HCT116 (cell line): Measurements from ENCODE around the gene CPLANE2. TPM values are rescaled to one million over a fixed set of nuclear protein-coding genes. Genes with fewer than 3 reads are reported as not detected.

Experiments
- ATAC-seq: fragments of 200-7000 bp; cut with Tn5 transposase; 2 replicates; pipeline ENCODE4 v1.9.1; 2020; ENCODE audit warnings: mild to moderate bottlenecking, moderate library complexity
- BruUV-seq: library from RNA; stranded (reverse); fragments of 400-500 nt; replicated peaks from 2 replicates; lab custom pipeline; 2021; lab: Mats Ljungman, UMichigan
- CTCF ChIA-PET: fragments of 300-600 bp; sonication (Branson Sonifier 250); formaldehyde crosslinking; loops from one replicate; lab custom pipeline; 2021; ENCODE audit warnings: antibody characterized with exemption; lab: Charles Lee
- POLR2A ChIA-PET: fragments of 300-600, 350-600 bp; sonication (Branson Sonifier 250); formaldehyde crosslinking; loops from one replicate; lab custom pipeline; 2021; ENCODE audit warnings: antibody characterized with exemption; lab: Charles Lee
- RAD21 ChIA-PET, 2 experiments: fragments of 300-600 bp; sonication (Branson Sonifier 250); formaldehyde crosslinking; loops; one replicate each; lab custom pipeline; 2023; ENCODE audit warnings: low total read pairs in 2 of 2; ENCODE audit not compliant: uncharacterized antibody in 2 of 2, unreplicated experiment in 2 of 2, low non-redundant PET in 1 of 2; lab: Charles Lee
- DNase-seq: peaks from one replicate; pipeline ENCODE4 v3.0.0-alpha.2; 2010; ENCODE audit warnings: low read depth, low spot score
- H2AFZ ChIP-seq: fragments of 200-600 bp; shearing (Covaris generic), sonication (generic); 2 replicates; pipeline ENCODE4 v1.6.1; 2017; ENCODE audit warnings: low read depth, mixed run types, mixed read lengths, antibody characterized with exemption, low read length; ENCODE audit not compliant: poor library complexity, severe bottlenecking
- H3K27ac ChIP-seq: 2 replicates; pipeline ENCODE4 v1.5.1; 2012; ENCODE audit warnings: low read depth, low read length
- H3K27me3 ChIP-seq: fragments of 200-600 bp; sonication (generic); 2 replicates; pipeline ENCODE4 v1.6.1; 2016; ENCODE audit warnings: mixed run types, low read length, mixed read lengths; ENCODE audit not compliant: insufficient read depth
- H3K36me3 ChIP-seq, 2 experiments: fragments of 200-500 bp in 1 of 2; fragments of 200-600 bp in 1 of 2; sonication (Bioruptor generic) in 1 of 2; sonication (generic) in 1 of 2; 2 replicates each; pipeline versions ENCODE4 v1.5.1 to v1.6.1; 2014 to 2016; ENCODE audit warnings: low read length in 2 of 2, inconsistent platforms in 1 of 2, mixed read lengths in 1 of 2, mixed run types in 1 of 2; ENCODE audit not compliant: insufficient read depth in 2 of 2, control insufficient read depth in 1 of 2
- H3K4me1 ChIP-seq, 2 experiments: fragments of 200-600 bp in 1 of 2; sonication (generic) in 1 of 2; 2 replicates each; pipeline versions ENCODE4 v1.5.1 to v1.6.1; 2012 to 2017; ENCODE audit warnings: low read length in 2 of 2, inconsistent platforms in 1 of 2, mild to moderate bottlenecking in 1 of 2, mixed read lengths in 1 of 2, mixed run types in 1 of 2, moderate library complexity in 1 of 2; ENCODE audit not compliant: insufficient read depth in 2 of 2, control insufficient read depth in 1 of 2
- H3K4me2 ChIP-seq: fragments of 200-600 bp; sonication (generic); 2 replicates; pipeline ENCODE4 v1.6.1; 2017; ENCODE audit warnings: mixed run types, low read length, mixed read lengths
- H3K4me3 ChIP-seq, 2 experiments: fragments of 200-600 bp in 1 of 2; sonication (generic) in 1 of 2; replicated peaks in 1 of 2; 2 replicates each; pipeline ENCODE4 v1.5.1; 2011 to 2016; ENCODE audit warnings: low read length in 2 of 2, control low read depth in 1 of 2, low read depth in 1 of 2, mild to moderate bottlenecking in 1 of 2, mixed read lengths in 1 of 2, mixed run types in 1 of 2
- H3K79me2 ChIP-seq: fragments of 200-600 bp; sonication (generic); 2 replicates; pipeline ENCODE4 v1.6.1; 2017; ENCODE audit warnings: mild to moderate bottlenecking, mixed run types, low read length, moderate library complexity, mixed read lengths; ENCODE audit not compliant: insufficient read depth
- H3K9ac ChIP-seq: fragments of 200-600 bp; sonication (generic); 2 replicates; pipeline ENCODE4 v1.6.1; 2016; ENCODE audit warnings: low read length, mixed read lengths
- H3K9me2 ChIP-seq: fragments of 200-600 bp; sonication (generic), shearing (Covaris generic); 2 replicates; pipeline ENCODE4 v1.6.1; 2017; ENCODE audit warnings: mixed run types, mild to moderate bottlenecking, moderate library complexity; ENCODE audit not compliant: insufficient read depth
- H3K9me3 ChIP-seq, 2 experiments: fragments of 200-500 bp in 1 of 2; fragments of 200-600 bp in 1 of 2; sonication (Bioruptor generic) in 1 of 2; sonication (generic) in 1 of 2; 2 replicates each; pipeline ENCODE4 v1.6.1; 2014 to 2017; ENCODE audit warnings: low read length in 2 of 2, mixed read lengths in 2 of 2, inconsistent platforms in 1 of 2, low read depth in 1 of 2, mild to moderate bottlenecking in 1 of 2, mixed run types in 1 of 2, moderate library complexity in 1 of 2; ENCODE audit not compliant: control insufficient read depth in 1 of 2, insufficient read depth in 1 of 2
- H4K20me1 ChIP-seq: fragments of 200-600 bp; sonication (generic), shearing (Covaris generic); 2 replicates; pipeline ENCODE4 v1.6.1; 2017; ENCODE audit warnings: mixed run types, mild to moderate bottlenecking, moderate library complexity; ENCODE audit not compliant: insufficient read depth
- CBX3 ChIP-seq: IDR thresholded peaks from 2 replicates; pipeline ENCODE4 v1.6.1; 2012; ENCODE audit warnings: low read depth
- EGR1 ChIP-seq: IDR thresholded peaks from 2 replicates; pipeline ENCODE4 v1.6.1; 2012; ENCODE audit warnings: low read depth
- EZH2 ChIP-seq: fragments of 200-600 bp; sonication (generic); IDR thresholded peaks from 2 replicates; pipeline ENCODE4 v1.6.1; 2017; ENCODE audit warnings: antibody characterized with exemption, mixed run types
- EZH2phosphoT487 ChIP-seq: fragments of 200-600 bp; IDR thresholded peaks from 2 replicates; pipeline ENCODE4 v1.6.1; 2018; ENCODE audit warnings: antibody characterized with exemption, borderline replicate concordance
- JUND ChIP-seq: IDR thresholded peaks from 2 replicates; pipeline ENCODE4 v1.6.1; 2012
- SIN3A ChIP-seq: IDR thresholded peaks from 2 replicates; pipeline ENCODE4 v1.6.1; 2012; ENCODE audit warnings: low read depth
- SP1 ChIP-seq: IDR thresholded peaks from 2 replicates; pipeline ENCODE4 v1.6.1; 2012; ENCODE audit warnings: low read depth
- TCF7L2 ChIP-seq: IDR thresholded peaks from 2 replicates; pipeline ENCODE4 v1.7.0; 2011; ENCODE audit warnings: borderline replicate concordance, inconsistent platforms; ENCODE audit not compliant: insufficient read depth, insufficient read length; ENCODE audit errors: extremely low read depth
- YY1 ChIP-seq: IDR thresholded peaks from 2 replicates; pipeline ENCODE4 v1.6.1; 2011; ENCODE audit warnings: low read length, low read depth, moderate library complexity, mild to moderate bottlenecking; ENCODE audit not compliant: insufficient replicate concordance; ENCODE audit errors: extremely low read depth
- intact Hi-C: fragments of 100-400 bp; cut with micrococcal nuclease; formaldehyde crosslinking; loops from 2 replicates; pipeline ENCODE4 v1.10.0; 2022
- total RNA-seq: library from RNA; stranded (reverse); gene quantifications from one replicate; pipeline ENCODE4 v1.2.1, GENCODE V29; 2021; ENCODE audit not compliant: unreplicated experiment
- TF ChIP-seq, protein P1 (sequence below): IDR thresholded peaks from 2 replicates; pipeline ENCODE4 v1.6.1; 2012
- TF ChIP-seq, protein P2 (sequence below): IDR thresholded peaks from 2 replicates; pipeline ENCODE4 v1.6.1; 2012
- TF ChIP-seq, protein P3 (sequence below): IDR thresholded peaks from 2 replicates; pipeline ENCODE4 v1.6.1; 2011; ENCODE audit warnings: mild to moderate bottlenecking, low read length, moderate library complexity; ENCODE audit not compliant: insufficient replicate concordance; ENCODE audit errors: extremely low read depth
- TF ChIP-seq, protein P4 (sequence below): IDR thresholded peaks from 2 replicates; pipeline ENCODE4 v1.6.1; 2012; ENCODE audit warnings: low read depth

The CPLANE2 gene
- total RNA-seq, 1 experiment from 2014 or later: 8.1 TPM

- intact Hi-C loops: loop anchor here (5.0 kb wide), 1 partner anchor 56 kb away; no protein-coding TSS in a partner anchor
- no peaks in the 10 kb centered on the region for H3K9me2 ChIP-seq
- H3K4me2 ChIP-seq: no peak overlapping the region
- H4K20me1 ChIP-seq: no peaks in the 10 kb centered on the region
- peaks cover 2 to 5% of the 10 kb centered on the region in 2 experiments for H3K4me1 ChIP-seq
- ATAC-seq (no peak), DNase-seq (no peak)
- no peaks in the 10 kb centered on the region for H3K36me3 ChIP-seq
- CTCF ChIA-PET: interaction anchor here (2.0 to 3.1 kb wide), 3 partner anchors 160 to 170 kb away, joined by 6 to 26 read pairs (median 20); partner anchors contain the start of gene FAM131C
- H3K27ac ChIP-seq: no peak overlapping the region
- POLR2A ChIA-PET: no interaction called here
- H3K9me3 ChIP-seq: no peaks in the 10 kb centered on the region
- no peak overlapping the region for H3K9ac ChIP-seq
- BruUV-seq: no TSS peak
- H3K27me3 ChIP-seq: no peaks in the 10 kb centered on the region
- no peak overlapping the region for H2AFZ ChIP-seq
- TF ChIP-seq CBX3 (no peak), EZH2phosphoT487 (no peak), EZH2 (no peak), TCF7L2 (no peak), SP1 (no peak), EGR1 (no peak), SIN3A (no peak), YY1 (no peak), JUND (no peak)
- TF ChIP-seq, protein P1, sequence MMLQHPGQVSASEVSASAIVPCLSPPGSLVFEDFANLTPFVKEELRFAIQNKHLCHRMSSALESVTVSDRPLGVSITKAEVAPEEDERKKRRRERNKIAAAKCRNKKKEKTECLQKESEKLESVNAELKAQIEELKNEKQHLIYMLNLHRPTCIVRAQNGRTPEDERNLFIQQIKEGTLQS: no peak
- TF ChIP-seq, protein P2, sequence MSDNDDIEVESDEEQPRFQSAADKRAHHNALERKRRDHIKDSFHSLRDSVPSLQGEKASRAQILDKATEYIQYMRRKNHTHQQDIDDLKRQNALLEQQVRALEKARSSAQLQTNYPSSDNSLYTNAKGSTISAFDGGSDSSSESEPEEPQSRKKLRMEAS: no peak
- TF ChIP-seq, protein P3, sequence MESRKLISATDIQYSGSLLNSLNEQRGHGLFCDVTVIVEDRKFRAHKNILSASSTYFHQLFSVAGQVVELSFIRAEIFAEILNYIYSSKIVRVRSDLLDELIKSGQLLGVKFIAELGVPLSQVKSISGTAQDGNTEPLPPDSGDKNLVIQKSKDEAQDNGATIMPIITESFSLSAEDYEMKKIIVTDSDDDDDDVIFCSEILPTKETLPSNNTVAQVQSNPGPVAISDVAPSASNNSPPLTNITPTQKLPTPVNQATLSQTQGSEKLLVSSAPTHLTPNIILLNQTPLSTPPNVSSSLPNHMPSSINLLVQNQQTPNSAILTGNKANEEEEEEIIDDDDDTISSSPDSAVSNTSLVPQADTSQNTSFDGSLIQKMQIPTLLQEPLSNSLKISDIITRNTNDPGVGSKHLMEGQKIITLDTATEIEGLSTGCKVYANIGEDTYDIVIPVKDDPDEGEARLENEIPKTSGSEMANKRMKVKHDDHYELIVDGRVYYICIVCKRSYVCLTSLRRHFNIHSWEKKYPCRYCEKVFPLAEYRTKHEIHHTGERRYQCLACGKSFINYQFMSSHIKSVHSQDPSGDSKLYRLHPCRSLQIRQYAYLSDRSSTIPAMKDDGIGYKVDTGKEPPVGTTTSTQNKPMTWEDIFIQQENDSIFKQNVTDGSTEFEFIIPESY: no peak
- TF ChIP-seq, protein P4, sequence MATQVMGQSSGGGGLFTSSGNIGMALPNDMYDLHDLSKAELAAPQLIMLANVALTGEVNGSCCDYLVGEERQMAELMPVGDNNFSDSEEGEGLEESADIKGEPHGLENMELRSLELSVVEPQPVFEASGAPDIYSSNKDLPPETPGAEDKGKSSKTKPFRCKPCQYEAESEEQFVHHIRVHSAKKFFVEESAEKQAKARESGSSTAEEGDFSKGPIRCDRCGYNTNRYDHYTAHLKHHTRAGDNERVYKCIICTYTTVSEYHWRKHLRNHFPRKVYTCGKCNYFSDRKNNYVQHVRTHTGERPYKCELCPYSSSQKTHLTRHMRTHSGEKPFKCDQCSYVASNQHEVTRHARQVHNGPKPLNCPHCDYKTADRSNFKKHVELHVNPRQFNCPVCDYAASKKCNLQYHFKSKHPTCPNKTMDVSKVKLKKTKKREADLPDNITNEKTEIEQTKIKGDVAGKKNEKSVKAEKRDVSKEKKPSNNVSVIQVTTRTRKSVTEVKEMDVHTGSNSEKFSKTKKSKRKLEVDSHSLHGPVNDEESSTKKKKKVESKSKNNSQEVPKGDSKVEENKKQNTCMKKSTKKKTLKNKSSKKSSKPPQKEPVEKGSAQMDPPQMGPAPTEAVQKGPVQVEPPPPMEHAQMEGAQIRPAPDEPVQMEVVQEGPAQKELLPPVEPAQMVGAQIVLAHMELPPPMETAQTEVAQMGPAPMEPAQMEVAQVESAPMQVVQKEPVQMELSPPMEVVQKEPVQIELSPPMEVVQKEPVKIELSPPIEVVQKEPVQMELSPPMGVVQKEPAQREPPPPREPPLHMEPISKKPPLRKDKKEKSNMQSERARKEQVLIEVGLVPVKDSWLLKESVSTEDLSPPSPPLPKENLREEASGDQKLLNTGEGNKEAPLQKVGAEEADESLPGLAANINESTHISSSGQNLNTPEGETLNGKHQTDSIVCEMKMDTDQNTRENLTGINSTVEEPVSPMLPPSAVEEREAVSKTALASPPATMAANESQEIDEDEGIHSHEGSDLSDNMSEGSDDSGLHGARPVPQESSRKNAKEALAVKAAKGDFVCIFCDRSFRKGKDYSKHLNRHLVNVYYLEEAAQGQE: no peak
- no peak overlapping the region for H3K4me3 ChIP-seq
- RAD21 ChIA-PET: no interaction called here
- H3K79me2 ChIP-seq: no peaks in the 10 kb centered on the region
Measured at GRCh38 chr1:16243215-16243610, 6.2 kb upstream of the CPLANE2 start.
